Measurements from ENCODE around the gene PDE2A. TPM values are rescaled to one million over a fixed set of nuclear protein-coding genes. Genes with fewer than 3 reads are reported as not detected.

PDE2A gene
- total RNA-seq, 6 experiments from 2014 or later, result 11.2 to 46.3 (median 22.8) TPM

DNA sequence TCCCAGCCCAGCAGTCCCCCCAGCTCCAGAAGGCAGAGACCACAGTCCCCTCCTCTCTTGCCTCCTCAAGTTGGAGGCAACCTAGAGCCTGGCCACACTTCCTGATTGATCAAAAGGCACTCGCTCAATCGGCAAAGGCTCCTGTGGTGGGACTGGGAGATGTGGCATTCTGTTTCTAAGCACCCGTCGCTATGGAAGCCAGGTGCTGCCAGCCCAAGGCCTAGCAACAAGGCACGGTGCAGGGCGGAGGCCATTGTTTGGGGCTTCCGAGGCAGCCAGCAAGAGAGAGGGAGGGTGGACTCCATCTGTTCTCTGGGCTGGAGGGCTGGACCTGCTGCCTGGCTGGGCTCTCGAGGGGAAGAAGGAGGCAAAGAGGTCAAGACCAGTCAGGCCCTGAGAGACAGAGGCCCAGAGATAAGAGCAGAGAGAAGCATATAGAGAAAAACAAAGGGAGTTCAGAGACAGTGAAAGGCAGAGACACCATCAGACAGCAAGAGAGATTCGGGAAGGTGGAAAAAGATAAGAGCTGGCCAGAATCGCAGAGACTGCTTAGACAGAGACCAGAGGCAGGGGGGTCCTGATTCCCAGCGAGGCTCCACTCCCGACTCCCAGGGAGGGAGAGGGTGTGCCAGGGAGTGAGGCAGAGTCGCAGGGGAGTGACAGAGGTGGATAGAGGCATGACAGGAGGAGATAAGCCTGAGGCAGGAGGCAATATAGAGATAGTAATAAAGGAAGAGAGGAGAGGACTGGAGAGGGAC, 21.2 kb downstream of the PDE2A start:
- Histone ChIP-seq H3K4me3 (no peak overlapping the region), H3K4me1 (no peaks in the 10 kb centered on the region), H3K27me3 (no peaks in the 10 kb centered on the region), H3K27ac (no peak overlapping the region), H3K9me3 (no peaks in the 10 kb centered on the region), H3K36me3 (no peaks in the 10 kb centered on the region)
- intact Hi-C loops (cut with DNase I), result no loop called here
- TF ChIP-seq POLR2A (IDR thresholded peaks at IDR 0.05), result no peak
- TF ChIP-seq CTCF (IDR thresholded peaks at IDR 0.05), result no peak
- DNase-seq (no peak), ATAC-seq (no peak)
- 66% methylated on average over 5 of the region's 13 CpGs for WGBS (ENCODE audit: insufficient coverage, low coverage, low lambda C conversion rate, missing lambda C conversion rate)

- H3K9me3 ChIP-seq, result no peaks in the 10 kb centered on the region
- H3K4me3 ChIP-seq, result no peak overlapping the region
- TF ChIP-seq POLR2A (IDR thresholded peaks at IDR 0.05) (no peak), CTCF (IDR thresholded peaks at IDR 0.05) (no peak)
- H3K27me3 ChIP-seq, result no peaks in the 10 kb centered on the region
- DNase-seq (no peak), ATAC-seq (no peak)
- H3K27ac ChIP-seq, result no peak overlapping the region
- no peaks in the 10 kb centered on the region for H3K36me3 ChIP-seq
- intact Hi-C loops (cut with DNase I), result no loop called here
- no peaks in the 10 kb centered on the region for H3K4me1 ChIP-seq
These were observed 22.1 kb downstream of the PDE2A start for GRCh38 chr11:72652133-72652532.

DNA sequence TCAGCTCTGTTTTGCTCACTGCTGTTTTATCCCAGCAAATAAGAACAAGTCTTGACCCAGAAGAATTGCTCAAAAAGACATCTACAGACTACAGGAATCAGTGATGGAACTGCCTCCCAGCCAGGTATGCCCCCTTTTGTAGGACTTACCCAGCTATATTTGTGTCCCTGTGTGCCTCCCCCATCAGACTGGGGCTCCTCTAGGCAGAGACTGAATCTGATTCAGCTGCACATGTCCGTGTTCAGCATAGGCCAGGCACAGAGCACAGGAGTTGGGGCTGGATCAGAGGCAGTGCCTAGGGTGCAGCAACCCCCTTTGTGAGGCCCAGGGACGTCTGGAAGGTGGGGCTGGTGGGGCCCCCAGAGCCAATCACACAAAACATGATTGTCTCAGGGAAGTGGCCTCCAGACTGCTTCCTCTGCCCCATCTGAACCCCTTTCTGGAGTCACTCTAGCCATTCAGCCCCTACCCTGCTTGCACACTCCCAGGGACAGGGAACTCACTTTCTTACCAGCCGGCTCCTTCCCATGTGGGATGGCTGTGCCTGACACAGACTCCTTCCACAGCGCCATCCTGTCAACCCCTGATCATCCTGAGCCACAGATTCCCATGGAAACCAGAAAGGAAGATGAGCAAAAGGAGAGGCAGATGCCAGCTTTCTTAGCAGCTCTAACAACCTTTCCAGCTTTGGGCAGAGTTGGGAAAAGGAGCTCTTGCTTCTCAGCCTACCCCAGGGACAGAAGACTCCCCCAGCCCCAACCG, 24.8 kb downstream of the PDE2A start:
- ATAC-seq, result no peak
- no peak overlapping the region for H3K4me3 ChIP-seq
- H3K36me3 ChIP-seq, result no peaks in the 10 kb centered on the region
- H3K27ac ChIP-seq, result no peak overlapping the region
- intact Hi-C loops (cut with DNase I), result loop anchor here in 1 of 2 donors (5.0 kb wide), 1 partner anchor 52 kb away; no protein-coding TSS in a partner anchor
- no peaks in the 10 kb centered on the region for H3K9me3 ChIP-seq
- 75% methylated on average over 5 of the region's 5 CpGs for WGBS (ENCODE audit: insufficient coverage, low coverage, low lambda C conversion rate, missing lambda C conversion rate)
- no peaks in the 10 kb centered on the region for H3K4me1 ChIP-seq
- DNase-seq, result no peak
- no peaks in the 10 kb centered on the region for H3K27me3 ChIP-seq
- TF ChIP-seq CTCF (IDR thresholded peaks at IDR 0.05) (no peak), POLR2A (IDR thresholded peaks at IDR 0.05) (no peak)

DNA sequence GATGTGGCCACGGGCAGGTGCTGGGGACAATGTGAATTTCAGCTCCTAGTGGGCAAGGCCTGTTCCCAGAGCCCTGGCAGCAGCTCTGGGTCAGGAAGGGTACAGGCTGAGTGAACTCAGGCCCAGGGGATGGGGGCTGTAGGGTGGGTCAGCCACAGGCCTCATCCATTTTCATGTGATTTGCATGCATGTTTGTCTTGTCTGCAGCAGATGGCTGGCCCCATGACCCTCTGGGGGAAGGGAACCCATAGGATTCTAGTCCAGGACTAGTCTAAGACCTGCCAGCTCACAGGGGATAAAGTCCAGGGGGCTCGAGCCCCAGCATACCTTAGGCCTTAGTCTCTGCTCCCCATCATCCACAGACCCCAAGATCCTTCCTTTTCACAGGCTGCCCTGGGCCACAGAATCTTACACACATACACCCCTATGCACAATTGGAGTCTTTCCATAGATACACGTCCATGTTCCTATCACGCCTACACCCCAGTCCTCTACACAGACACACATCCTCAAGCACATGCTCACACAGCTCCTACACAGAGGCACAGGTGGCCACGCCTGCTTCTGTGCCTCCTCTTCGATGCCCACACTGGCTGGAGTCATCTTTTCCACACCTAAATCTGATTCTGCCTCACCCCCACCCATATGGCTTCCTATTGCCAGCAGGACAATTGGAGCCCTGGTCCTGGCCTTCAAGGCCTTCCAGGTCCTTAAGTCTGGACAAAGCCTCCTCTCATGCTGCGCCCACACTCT, 25.7 kb downstream of the PDE2A start:
- ATAC-seq (no peak), DNase-seq (no peak)
- H3K27me3 ChIP-seq, result no peaks in the 10 kb centered on the region
- 78% methylated on average over 4 of the region's 7 CpGs for WGBS (ENCODE audit: insufficient coverage, low coverage, low lambda C conversion rate, missing lambda C conversion rate)
- intact Hi-C loops (cut with DNase I), result loop anchor here in 1 of 2 donors (5.0 kb wide), 1 partner anchor 51 kb away; no protein-coding TSS in a partner anchor
- TF ChIP-seq POLR2A (IDR thresholded peaks at IDR 0.05) (no peak), CTCF (IDR thresholded peaks at IDR 0.05) (no peak)
- no peak overlapping the region for H3K27ac ChIP-seq
- no peaks in the 10 kb centered on the region for H3K36me3 ChIP-seq
- no peak overlapping the region for H3K4me3 ChIP-seq
- no peaks in the 10 kb centered on the region for H3K4me1 ChIP-seq
- H3K9me3 ChIP-seq, result no peaks in the 10 kb centered on the region
